Right lobe of liver (tissue), 6 donors: ENCODE measurements around the gene SPHK2. TPM values are rescaled to one million over a fixed set of nuclear protein-coding genes. Genes with fewer than 3 reads are reported as not detected.

Experiments used
- ATAC-seq, 4 donors: fragments of 200-7000 bp; cut with Tn5 transposase; one replicate each; pipeline ENCODE4 v1.9.1; 2020; ENCODE audit warnings: mild to moderate bottlenecking in 4 of 4, moderate library complexity in 4 of 4
- DNase-seq, 3 donors: peaks; one replicate each; pipeline ENCODE4 v3.0.0-alpha.2; 2020
- H3K27ac ChIP-seq, 3 donors: fragments of 200-600 bp; one replicate each; pipeline ENCODE4 v1.8.0; 2022
- H3K27me3 ChIP-seq, 2 donors: fragments of 200-600 bp; one replicate each; pipeline ENCODE4 v1.8.0; 2022
- H3K36me3 ChIP-seq, 4 donors: fragments of 200-600 bp; sonication (generic) in 1 of 4; one replicate each; pipeline versions ENCODE4 v1.5.1 to v1.8.0; 2017 to 2022; ENCODE audit warnings: control low read depth in 1 of 4
- H3K4me1 ChIP-seq, 4 donors: fragments of 200-600 bp; sonication (generic) in 1 of 4; one replicate each; pipeline versions ENCODE4 v1.5.1 to v1.8.0; 2017 to 2022; ENCODE audit warnings: control low read depth in 1 of 4
- H3K4me3 ChIP-seq, 3 donors: fragments of 200-600 bp; one replicate each; pipeline ENCODE4 v1.8.0; 2022
- H3K9me3 ChIP-seq, 4 donors: fragments of 200-600 bp; sonication (generic) in 1 of 4; one replicate each; pipeline versions ENCODE4 v1.5.1 to v1.8.0; 2017 to 2022; ENCODE audit warnings: control low read depth in 1 of 4
- CTCF ChIP-seq, 4 donors: fragments of 200-600 bp in 3 of 4; fragments of 450-650 bp in 1 of 4; IDR thresholded peaks; one replicate each; pipeline versions ENCODE4 v1.5.1 to v1.8.0; 2016 to 2022; ENCODE audit warnings: antibody characterized with exemption in 4 of 4, mild to moderate bottlenecking in 2 of 4
- POLR2A ChIP-seq: fragments of 450-650 bp; IDR thresholded peaks from one replicate; pipeline ENCODE4 v1.6.1; 2017; ENCODE audit warnings: antibody characterized with exemption, mild to moderate bottlenecking
- WGBS: methylation state at CpG from one replicate; pipeline ENCODE4 v1.1.6; 2018; ENCODE audit warnings: low coverage, low lambda C conversion rate; ENCODE audit not compliant: insufficient coverage; ENCODE audit errors: missing lambda C conversion rate; 5-methylcytosine and 5-hydroxymethylcytosine counted together
- intact Hi-C, 2 donors: fragments of 100-400 bp; cut with DNase I; formaldehyde crosslinking; loops; one replicate each; pipeline versions ENCODE4 v1.11.2 to v1.14.1; 2022
- total RNA-seq, 6 experiments: library from RNA; depleted of rRNA in 2 of 6; stranded (reverse); fragments of >200 nt in 2 of 6; fragmentation: NEBNext Ultra II Directional in 3 of 6; extraction: Animal tissue kit (Norgen Biotek cat#: 25700) in 3 of 6; gene quantifications; one replicate each; pipeline versions ENCODE4 v1.1.0 to v1.2.4, GENCODE V29; 2016 to 2023
- donor health status: DM: no; HTN: yes; CAD: no.
- donor health status: DM: no; HTN: no; CAD: no.
- donor health status: DM: no; HTN: no; CAD: no.
- donor health status: DM: no; HTN: yes; CAD: no.
- donor health status: DM: no; HTN: yes; CAD: no.

SPHK2 gene
- total RNA-seq, 6 experiments from 2014 or later = 11.4 to 30.1 (median 17.2) TPM

- 100% methylated on average over 2 of the region's 14 CpGs for WGBS
- Histone ChIP-seq H3K9me3 (no peaks in the 10 kb centered on the region), H3K4me3 (no peak overlapping the region), H3K27me3 (no peaks in the 10 kb centered on the region), H3K27ac (no peak overlapping the region), H3K36me3 (peaks cover 0 to 20% (median 14%) of the 10 kb centered on the region in 4 donors), H3K4me1 (peaks cover 0 to 6% (median under 1%) of the 10 kb centered on the region in 4 donors)
- no peak for TF ChIP-seq POLR2A
- no peak for TF ChIP-seq CTCF (IDR thresholded peaks at IDR 0.05)
- ATAC-seq (no peak), DNase-seq (no peak)
- intact Hi-C loops = no loop called here
Observed at GRCh38 chr19:48611872-48612271, 7.4 kb upstream of the SPHK2 start.

- Histone ChIP-seq H3K9me3 (no peaks in the 10 kb centered on the region), H3K27ac (no peak overlapping the region), H3K27me3 (no peaks in the 10 kb centered on the region), H3K4me3 (no peak overlapping the region), H3K4me1 (peaks cover 0 to 20% (median 7%) of the 10 kb centered on the region in 4 donors), H3K36me3 (peaks cover 0 to 28% (median 16%) of the 10 kb centered on the region in 4 donors)
- intact Hi-C loops = no loop called here
- DNase-seq (peak in 1 of 3 donors; percentile 68), ATAC-seq (peak; percentile 53 to 82 (median 64))
- 57% methylated on average over 5 of the region's 39 CpGs for WGBS
- no peak for TF ChIP-seq POLR2A
- TF ChIP-seq CTCF (IDR thresholded peaks at IDR 0.05) = no peak
Observed at GRCh38 chr19:48613024-48613851, 6.1 kb upstream of the SPHK2 start.

GRCh38 chr19:48613852-48614435 is 5.4 kb upstream of the SPHK2 start:
- ATAC-seq = no peak
- TF ChIP-seq CTCF (IDR thresholded peaks at IDR 0.05) (no peak), POLR2A (no peak)
- no peak overlapping the region for H3K4me3 ChIP-seq
- H3K27me3 ChIP-seq = no peaks in the 10 kb centered on the region
- H3K4me1 ChIP-seq = peaks cover 0 to 21% (median 8%) of the 10 kb centered on the region in 4 donors
- H3K9me3 ChIP-seq = no peaks in the 10 kb centered on the region
- DNase-seq = no peak
- no peak overlapping the region for H3K27ac ChIP-seq
- peaks cover 0 to 28% (median 16%) of the 10 kb centered on the region in 4 donors for H3K36me3 ChIP-seq
- 67% methylated on average over 9 of the region's 13 CpGs for WGBS
- intact Hi-C loops = no loop called here

GRCh38 chr19:48614436-48615230 is 4.7 kb upstream of the SPHK2 start, which contains the start of gene FAM83E:
Gene FAM83E (minus strand): TSS chr19:48615076. CDS start chr19:48613372, 1,704 bp downstream.
- Histone ChIP-seq H3K9me3 (no peaks in the 10 kb centered on the region), H3K4me3 (no peak within 1 kb of the TSS), H3K27me3 (no peaks in the 10 kb centered on the region), H3K4me1 (peaks cover 0 to 21% (median 8%) of the 10 kb centered on the region in 4 donors), H3K27ac (no peak within 1 kb of the TSS), H3K36me3 (peaks cover 0 to 28% (median 16%) of the 10 kb centered on the region in 4 donors)
- whole genome bisulfite sequencing = 73% methylated on average over 18 of the region's 31 CpGs
- intact Hi-C loops = no loop called here
- DNase-seq = no peak
- TF ChIP-seq CTCF (IDR thresholded peaks at IDR 0.05) (no peak), POLR2A (no peak)
- no peak for ATAC-seq
